GM21529 (cell line): ENCODE measurements around the gene LPP.

Experiments used
- ATAC-seq: cut with Tn5 transposase; IDR thresholded peaks from one replicate; pipeline ENCODE4 v1.9.1; 2021; ENCODE audit not compliant: unreplicated experiment

The LPP gene

DNA sequence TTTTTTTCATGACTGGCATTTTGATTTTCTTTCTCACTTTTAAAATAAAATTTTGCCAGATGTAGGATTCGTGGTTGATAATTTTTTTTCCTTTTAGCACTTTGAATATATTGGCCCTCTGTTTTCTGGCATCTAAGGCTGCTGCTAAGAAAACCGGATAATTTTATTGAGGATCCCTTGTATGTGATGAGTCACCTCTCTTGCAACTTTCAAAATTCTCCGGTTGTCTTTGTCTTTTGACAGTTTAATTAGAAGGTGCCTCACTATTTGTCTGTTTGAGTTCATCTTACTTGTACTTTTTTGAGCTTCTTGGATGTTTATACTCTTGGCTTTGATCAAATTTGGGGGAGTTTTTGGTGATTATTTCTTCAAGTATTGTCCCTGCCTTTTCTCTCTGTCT is 349.7 kb downstream of the LPP start:
- ATAC-seq, result no peak

DNA sequence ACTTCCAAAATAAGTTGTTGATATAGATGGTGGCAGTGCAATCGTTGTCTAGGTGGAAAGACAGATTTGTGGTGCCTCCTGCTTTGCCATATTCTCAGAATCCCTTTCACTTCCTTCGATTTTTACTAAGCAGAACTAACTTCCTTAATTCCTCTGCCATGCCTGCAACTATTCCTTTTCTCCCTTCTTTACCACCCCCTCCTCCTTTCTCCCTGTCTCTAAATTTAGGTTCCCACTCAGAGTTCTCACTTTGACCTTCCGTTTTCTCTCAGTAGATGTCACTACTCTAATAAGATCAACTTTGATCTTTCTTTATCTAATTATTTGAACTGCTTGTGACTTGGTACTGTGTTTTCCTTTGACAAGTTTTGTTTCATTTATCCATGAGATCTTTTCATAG is 351.2 kb downstream of the LPP start:
- ATAC-seq, result no peak

DNA sequence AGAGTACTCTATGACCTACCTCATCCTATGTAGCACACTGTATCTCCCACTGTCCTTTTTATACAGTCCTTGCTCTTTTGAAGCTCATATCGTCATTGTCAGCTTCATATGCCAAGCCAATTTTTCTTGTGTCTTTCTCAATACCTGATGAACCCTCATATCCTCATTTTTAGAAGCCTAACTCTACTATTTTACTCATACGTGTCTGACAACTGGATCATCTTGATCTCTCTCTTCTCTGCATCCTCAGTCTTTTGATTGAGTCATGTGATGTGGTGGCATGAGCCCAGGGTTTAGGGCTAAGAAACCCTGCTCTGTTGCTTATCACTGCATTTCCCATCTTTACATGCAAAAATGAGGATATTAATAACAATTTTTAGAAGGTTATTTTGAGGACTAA is 352.0 kb downstream of the LPP start:
- ATAC-seq, result no peak

DNA sequence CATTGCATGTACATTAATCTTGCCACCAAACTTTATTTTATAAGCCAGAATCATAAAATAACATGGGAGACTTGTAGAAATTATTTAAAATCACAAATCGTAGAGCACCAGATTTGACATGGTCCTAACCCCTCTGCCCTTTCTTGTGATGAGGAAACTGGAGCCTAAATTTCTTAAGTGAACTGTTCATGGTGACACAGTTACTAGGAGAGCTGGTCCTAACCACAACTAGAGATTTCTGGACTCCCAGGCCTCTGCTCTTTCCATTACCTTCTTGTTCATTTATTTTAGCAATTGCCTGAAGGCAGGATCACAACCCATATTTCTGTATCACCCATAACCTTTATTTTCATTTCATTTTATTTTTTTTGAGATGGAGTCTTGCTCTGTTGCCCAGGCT is 352.5 kb downstream of the LPP start:
- no peak for ATAC-seq

DNA sequence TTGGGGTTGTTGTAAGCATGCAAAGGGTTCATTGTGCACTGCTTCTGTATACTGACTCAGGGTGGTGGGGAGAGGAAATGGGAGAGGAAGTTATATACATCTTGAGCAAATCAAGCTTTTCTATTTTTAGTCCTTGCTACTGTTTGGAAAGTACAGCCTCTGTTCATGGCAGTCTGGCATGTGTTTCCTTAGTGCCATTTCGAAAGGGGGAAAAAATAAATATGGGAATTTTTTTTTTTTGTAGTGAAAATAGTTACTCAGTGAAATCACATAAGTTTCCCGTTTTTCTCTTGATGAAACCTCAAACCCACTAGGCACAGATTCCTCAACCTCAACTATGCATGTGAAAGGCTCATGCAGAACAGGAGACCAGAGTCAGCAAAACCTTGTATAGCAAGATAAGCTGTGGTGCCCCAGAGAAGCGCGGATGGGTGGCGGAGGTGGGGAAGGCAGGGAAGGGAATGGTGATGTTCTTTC is 353.3 kb downstream of the LPP start:
- no peak for ATAC-seq

DNA sequence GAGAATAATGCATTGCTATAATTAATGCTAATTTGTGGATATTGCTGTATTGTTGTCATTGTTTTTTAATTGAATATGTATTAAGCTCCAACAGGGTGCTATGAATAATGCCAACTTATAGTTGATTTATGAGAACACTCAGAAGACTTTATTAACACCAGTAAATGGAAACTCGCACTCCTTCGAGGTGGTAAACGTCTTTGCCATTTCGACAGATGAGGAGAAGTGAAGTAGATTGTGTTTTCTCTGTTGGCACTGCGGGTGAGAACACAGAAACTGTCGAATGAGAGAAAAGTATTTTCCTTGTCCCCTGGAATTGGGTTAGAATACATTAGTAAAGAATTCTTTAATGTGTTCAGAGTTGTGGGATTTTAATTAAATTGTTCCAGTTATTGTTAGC is 354.5 kb downstream of the LPP start:
- ATAC-seq, result no peak

DNA sequence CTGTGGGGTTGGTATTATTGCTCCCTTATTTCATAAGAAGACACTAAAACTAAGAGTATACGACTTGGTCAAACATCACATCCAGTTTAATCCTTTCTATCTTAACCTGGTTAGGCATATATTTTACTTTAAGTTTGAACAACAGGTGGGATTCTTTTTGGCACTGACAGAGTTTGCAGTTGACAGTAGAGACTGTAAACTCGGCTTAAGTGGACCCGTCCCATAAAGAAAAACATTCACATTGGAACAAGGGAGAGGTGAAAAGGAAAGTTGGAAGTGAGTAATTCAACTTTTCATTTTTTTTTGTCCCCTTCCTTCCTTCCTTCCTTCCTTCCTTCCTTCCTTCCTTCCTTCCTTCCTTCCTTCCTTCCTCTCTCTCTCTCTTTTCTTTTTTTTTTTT is 355.4 kb downstream of the LPP start:
- no peak for ATAC-seq

DNA sequence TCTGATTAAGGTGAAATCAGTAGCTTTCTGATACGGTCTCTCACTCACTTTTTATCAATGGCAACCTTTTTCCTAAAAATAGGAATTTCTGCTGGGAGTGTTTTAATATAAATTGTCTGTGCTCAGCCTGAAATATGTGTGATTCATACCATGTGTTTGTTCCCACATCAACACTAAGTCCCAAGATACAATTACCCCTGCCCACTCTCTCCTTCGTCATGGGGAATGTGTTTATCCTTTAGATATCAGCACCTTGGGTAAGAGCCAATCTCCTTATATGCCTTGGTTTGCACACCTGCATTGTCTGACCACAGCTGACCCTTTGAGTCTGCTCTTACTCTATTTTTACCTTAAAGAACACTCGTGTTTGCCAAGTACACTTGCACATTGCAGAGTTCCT is 356.4 kb downstream of the LPP start:
- no peak for ATAC-seq

DNA sequence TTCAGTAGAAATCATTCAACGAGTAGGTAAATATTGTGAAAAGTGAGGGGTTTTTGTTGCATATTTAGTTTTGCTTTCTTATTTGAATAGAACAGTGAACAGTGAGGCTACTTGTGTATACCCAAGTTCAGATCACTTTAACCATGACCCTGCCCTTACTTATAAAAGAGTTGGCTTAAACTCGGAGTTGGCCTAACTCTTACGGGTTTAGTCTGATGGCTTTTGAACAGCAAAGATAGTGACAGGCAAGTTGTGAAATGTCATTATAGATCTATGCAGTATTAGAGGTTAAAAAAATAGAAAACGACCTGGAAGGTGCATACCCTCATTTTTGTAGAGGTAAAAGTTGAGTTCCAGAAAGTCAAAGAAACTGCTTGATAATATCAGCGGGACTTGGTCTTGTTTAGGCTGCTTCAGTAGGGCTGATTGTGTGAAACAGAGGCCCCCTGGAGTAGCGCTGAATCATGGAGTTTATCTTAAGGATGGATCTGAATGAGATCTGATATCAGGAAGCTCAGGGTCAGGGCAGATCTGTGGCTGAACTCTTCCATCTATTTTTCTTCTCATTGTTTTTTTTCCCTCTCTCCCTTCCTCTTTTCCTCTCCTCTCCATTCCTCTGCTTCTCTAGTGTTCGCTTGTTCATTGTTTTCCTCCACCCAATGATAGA is 359.8 kb downstream of the LPP start:
- no peak for ATAC-seq

DNA sequence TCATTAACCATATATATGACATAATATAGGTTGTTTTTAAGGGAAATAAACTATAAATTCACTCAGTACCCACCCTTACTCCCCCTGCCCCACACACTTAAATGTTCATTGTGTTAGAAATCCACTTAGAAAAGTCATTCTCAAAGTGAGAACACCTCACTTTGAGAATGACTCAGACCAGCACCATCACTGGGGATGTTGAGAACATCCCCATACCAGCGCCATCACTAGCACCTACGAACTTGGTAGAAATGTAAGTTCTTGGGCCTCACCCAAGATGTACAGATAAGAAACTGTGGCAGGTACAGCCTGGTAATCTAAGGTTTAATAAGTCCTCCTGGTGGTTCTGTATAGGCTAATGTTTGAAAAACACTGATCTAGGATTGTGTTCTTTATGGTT is 362.6 kb downstream of the LPP start:
- ATAC-seq, result no peak

DNA sequence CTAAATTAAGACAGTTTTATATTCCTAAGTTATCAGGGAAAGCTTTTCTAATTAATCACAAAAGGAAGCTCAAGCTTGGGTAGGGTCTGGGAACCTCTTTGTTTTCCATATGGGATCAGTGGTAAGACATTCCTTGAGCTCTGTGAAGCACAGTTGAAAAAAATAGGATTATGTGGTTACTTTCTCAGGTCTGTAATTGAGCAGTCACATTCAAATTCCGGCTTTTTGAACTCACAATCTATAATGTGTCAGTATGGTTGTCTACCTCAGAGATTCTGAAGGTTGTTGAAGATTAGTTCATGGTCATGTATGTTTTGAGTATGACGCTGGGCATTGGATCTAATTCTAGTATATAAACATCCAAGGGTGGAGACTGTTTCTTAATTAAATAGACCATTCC is 364.5 kb downstream of the LPP start:
- no peak for ATAC-seq

DNA sequence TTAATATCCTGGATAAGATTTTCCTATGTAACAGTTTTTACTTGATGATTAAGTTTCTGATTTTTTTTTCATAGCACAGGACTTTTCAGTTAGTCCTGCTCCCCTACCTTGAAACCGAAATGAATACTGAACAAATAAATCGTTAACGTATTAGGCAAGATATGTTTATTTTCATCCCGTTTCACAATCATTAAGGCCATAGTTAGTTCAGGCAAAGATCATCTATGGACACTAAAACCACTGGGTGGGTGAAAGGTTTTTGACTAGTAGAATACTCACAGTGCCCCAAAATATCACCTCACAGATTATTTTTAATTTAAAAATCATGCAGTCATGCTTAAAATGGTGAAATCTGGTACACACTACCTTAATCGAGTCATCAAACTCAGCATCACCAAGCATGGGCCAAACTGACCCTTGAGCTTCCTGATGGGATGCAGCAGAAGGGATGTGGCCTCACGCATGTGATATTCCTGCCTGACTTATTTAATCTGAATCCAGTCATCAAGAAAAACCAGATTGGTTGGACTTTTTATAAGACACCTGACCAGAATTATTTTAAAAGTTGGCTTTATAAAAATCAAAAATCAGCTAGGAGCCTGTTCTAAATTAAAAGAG is 365.0 kb downstream of the LPP start:
- ATAC-seq, result no peak

DNA sequence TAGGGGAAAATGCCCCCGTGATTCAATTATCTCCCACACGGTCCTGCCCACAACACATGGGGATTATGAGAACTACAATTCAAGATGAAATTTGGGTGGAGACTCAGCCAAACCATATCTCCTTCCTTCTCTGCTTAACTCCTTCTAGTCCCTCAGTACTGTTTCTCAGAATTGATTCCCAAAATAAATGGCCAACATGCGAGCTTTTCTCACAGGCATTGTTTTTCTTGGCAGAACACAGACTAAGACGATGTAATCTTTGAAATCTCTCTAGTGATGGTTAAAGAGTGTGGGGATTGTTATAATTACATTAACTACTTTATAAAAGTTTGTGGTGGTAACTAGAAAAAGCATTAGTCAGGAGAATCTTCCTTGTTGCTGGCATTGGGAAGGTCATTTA is 366.5 kb downstream of the LPP start:
- ATAC-seq, result no peak

DNA sequence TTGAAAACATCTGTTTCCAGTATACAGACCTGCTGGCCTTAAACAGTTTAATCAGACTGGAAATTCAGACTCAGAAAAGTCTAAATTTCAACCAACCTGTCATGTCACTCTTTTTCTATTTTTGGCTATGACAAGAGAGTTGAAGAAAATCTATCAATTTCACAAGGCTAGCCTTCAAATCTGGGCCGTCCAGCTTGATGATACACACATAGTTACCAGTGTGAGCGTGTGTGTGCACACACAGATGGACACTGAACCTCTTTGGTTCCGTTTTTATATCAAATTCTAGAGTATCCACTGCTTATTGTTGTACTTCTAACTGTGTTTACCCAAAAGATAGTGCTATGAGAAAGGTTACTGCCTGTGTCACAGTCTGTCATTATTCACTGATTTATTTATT is 368.2 kb downstream of the LPP start:
- no peak for ATAC-seq

DNA sequence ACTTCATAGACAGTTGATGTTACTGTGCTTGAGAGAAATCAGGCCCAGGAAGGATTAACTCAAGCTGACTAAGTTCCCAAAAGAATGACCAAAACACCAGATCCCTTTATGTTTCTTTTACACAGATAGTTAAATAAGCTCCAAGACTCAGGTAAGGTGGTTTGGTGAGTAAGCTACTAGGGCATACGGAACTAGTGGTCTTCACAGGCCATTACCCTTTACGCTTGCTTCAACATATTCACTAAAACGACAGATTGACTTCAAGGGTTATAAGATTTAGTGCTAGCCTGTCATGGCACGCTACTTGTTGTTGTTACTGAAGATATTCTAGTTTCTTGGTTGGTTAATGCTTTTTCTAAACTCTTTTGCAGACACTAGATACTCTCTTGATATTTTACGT is 369.3 kb downstream of the LPP start:
- no peak for ATAC-seq

DNA sequence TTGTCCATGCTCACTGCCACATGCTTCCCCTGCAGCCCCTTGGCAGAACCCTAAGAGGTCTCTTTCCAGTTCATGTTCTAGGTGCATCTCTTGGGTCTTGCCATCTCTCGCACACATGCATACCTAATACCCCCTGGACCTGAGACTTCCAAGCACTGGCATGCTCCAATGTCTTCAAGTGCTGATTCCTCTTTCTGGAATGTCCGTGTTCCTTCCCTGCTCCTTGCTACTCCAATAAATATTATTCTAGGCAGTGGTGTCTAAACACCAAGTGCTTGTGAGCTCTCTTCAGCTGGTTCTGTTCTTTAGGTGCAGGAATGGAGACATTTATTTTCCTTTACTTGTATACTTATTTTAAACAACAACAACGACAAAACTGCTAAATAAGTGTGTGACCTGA is 370.1 kb downstream of the LPP start:
- no peak for ATAC-seq

DNA sequence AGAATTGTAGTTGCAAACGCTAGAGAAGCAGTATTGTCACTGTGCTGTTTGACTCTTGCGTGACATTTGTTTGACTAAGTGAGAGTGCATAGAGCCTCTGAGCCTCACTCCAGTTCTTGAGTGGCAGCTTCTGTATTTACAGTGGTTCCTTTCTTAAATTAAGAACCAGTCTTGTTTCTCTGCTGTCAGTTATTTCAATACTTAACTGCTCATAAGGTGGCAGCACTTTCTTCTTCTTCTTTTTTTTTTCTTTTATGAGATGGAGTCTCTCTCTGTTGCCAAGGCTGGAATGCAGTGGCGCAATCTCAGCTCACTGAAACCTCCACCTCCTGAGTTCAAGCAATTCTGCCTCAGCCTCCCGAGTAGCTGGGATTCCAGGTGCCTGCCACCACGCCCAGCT is 372.1 kb downstream of the LPP start:
- ATAC-seq, result no peak

DNA sequence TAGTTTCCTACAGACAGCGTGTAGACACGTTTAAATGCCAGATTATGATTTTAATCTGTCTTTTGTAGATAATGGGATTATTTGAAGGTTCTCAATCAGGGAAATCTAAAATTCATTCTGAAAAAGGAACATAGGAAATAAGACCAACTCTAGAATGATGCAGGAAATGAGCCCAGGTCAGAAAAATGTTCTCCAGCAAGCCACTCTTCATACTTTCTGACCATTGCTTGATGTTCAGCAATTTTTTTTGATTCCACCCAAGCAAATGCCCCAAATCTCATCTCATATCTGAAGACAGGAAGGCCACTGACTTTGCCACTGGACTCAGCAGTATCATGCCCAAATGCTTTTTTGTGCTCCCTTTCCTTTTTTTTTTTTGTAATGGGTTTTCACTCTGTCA is 373.4 kb downstream of the LPP start:
- no peak for ATAC-seq

DNA sequence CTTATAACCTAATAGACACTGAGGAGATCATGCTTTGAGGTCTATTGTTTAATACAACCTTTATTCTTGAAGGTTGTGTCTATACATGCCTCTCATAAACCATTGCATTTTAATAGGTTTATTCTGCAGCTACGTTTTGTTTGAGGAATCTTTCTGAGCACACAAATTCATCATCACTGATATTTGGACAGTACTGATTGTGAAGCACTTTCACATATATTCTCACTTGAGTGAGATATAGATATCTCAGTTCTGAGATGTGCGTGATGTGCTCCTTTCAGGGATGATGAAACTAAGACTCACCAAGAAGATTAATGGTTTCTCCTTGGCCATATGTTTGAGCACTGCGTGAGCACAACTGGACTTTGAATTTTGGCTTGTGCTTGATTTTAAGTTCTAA is 374.4 kb downstream of the LPP start:
- no peak for ATAC-seq

DNA sequence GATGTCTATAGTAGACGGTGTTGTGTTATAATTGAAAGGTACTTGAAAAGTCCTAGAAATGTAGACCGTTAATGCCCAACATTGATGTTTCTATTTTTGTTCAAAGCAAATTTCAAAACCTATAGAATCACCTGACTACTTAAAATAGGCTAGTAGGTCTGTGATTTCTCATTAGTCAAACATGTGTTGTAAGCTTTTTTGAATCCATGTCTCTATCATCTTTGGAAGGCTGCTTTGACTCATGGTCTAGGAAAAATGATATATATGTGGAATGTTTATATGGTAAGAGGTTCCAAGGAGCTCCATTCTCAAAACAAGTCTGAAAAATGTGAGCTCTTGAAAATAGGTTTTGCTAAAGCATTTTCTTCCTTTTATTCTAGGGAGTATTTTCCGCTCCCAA is 375.3 kb downstream of the LPP start:
- ATAC-seq, result no peak

DNA sequence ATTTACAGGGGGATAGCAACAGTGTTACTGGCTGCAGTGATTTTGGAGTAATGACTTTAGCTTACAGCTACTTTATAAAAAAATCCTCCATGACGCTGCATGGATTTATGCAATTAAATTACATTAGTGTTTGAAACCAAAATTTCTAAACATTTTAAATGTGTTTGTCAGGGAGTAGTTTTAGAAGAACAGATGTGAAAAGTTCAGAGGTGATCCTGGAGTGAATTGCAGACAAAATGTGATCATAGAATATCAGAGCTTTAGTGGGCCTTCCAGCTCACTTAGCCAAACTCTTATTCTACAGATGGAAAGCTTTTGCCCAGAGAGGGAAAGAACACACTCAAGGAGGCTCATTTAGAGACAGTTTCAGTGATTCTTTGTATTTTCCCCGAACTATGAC is 376.3 kb downstream of the LPP start:
- no peak for ATAC-seq

DNA sequence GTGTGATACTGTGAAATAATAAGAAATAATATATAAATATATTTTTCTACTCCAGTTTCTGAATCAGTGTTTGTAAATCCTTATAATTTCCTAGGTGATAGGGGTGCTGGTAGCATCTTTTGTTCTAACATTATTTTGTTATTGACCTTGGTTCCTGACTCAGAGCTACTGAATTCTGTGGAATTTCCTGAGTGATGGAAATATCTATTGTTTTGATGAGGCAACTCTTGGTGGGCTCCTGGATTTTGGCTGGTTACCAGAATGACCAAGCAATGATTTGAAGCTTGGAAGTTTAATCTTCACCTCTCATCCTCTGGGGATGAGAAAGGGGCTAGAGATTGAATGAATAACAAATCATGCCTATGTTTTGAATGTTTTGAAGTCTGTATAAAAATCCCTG is 377.3 kb downstream of the LPP start:
- ATAC-seq, result no peak

DNA sequence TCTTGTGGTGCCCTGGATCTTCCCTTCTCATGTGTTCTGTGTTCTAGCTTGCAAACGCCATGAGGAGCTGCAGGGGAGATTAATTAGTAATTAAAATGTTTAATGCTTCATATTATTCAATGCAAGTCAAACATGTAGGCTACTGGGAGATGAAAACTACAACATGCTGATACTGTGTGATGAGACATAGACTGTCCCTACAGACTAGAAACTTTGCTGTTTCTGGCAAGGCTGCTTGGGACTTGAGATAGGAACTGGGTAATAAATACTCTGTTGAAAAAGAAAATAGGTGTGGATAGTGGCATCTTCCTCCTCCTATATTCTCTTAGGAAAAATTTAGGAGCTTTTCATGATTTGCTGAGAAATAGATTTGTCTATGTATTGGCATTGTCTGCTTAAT is 379.2 kb downstream of the LPP start:
- ATAC-seq, result no peak
